ENCODE measurements around the gene MMD.
"Not testable (repeated sequence)": the region's sequence is repeated elsewhere in the genome, so short reads cannot be mapped to it uniquely, and the experiment has no call there.

MMD gene

GRCh38 chr17:55435408-55435807 is 13.8 kb upstream of the MMD start:
- DNase-seq (ENCODE audit: low read depth) = no peak
- TF ChIP-seq CTCF (conservative IDR thresholded peaks at IDR 0.05; ENCODE audit: low read depth, low read length) = no peak
- no peak overlapping the region for H3K4me3 ChIP-seq (ENCODE audit: low read length)

GRCh38 chr17:55434721-55435120 is 13.1 kb upstream of the MMD start:
- TF ChIP-seq CTCF (conservative IDR thresholded peaks at IDR 0.05; ENCODE audit: low read depth, low read length) = no peak
- H3K4me3 ChIP-seq (ENCODE audit: low read length) = no peak overlapping the region
- DNase-seq (ENCODE audit: low read depth) = no peak

GRCh38 chr17:55433629-55434422 is 12.2 kb upstream of the MMD start:
- no peak overlapping the region for H3K4me3 ChIP-seq (ENCODE audit: low read length)
- DNase-seq (ENCODE audit: low read depth) = peak; percentile 39
- no peak for TF ChIP-seq CTCF (conservative IDR thresholded peaks at IDR 0.05; ENCODE audit: low read depth, low read length)

GRCh38 chr17:55433029-55433628 is 11.5 kb upstream of the MMD start:
- no peak for TF ChIP-seq CTCF (conservative IDR thresholded peaks at IDR 0.05; ENCODE audit: low read depth, low read length)
- no peak overlapping the region for H3K4me3 ChIP-seq (ENCODE audit: low read length)
- no peak for DNase-seq (ENCODE audit: low read depth)

- no peak for TF ChIP-seq CTCF (conservative IDR thresholded peaks at IDR 0.05; ENCODE audit: low read depth, low read length)
- H3K4me3 ChIP-seq (ENCODE audit: low read length) = no peak overlapping the region
- DNase-seq (ENCODE audit: low read depth) = no peak
These were observed 10.9 kb upstream of the MMD start for GRCh38 chr17:55432358-55433028.

- H3K4me3 ChIP-seq (ENCODE audit: low read length); DNase-seq (ENCODE audit: low read depth): not testable (repeated sequence)
These were observed 10.3 kb upstream of the MMD start for GRCh38 chr17:55431914-55432313.

- no peak for DNase-seq (ENCODE audit: low read depth)
- no peak for TF ChIP-seq CTCF (conservative IDR thresholded peaks at IDR 0.05; ENCODE audit: low read depth, low read length)
- H3K4me3 ChIP-seq (ENCODE audit: low read length) = no peak overlapping the region
These were observed 9.1 kb upstream of the MMD start for GRCh38 chr17:55430541-55431288.

All from retinal pigment epithelial cell (primary cell).